Keratinocyte (primary cell): ENCODE results near the gene ARHGAP15. TPM values are rescaled to one million over a fixed set of nuclear protein-coding genes. Genes with fewer than 3 reads are reported as not detected.

Experiments
- DNase-seq: peaks from one replicate; pipeline ENCODE4 v3.0.0-alpha.2; 2011; ENCODE audit warnings: low read depth, missing footprints, low spot score
- FAIRE-seq: peaks from 2 replicates; lab custom pipeline; 2011; peaks lifted over from hg19 to GRCh38; lab: Jason Lieb, UNC
- H2AFZ ChIP-seq: 2 replicates; pipeline ENCODE4 v1.6.0; 2012; ENCODE audit warnings: low read length, control low read depth, inconsistent platforms; ENCODE audit not compliant: control insufficient read depth
- H3K27ac ChIP-seq: 2 replicates; pipeline ENCODE4 v1.5.1; 2011; ENCODE audit warnings: low read length; ENCODE audit not compliant: control insufficient read depth, insufficient read depth
- H3K27me3 ChIP-seq: 3 replicates; pipeline ENCODE4 v1.6.0; 2011; ENCODE audit warnings: low read length; ENCODE audit not compliant: control insufficient read depth, insufficient read depth; ENCODE audit errors: extremely low read depth
- H3K36me3 ChIP-seq, 2 experiments: 2 replicates in 1 of 2; 3 replicates in 1 of 2; pipeline ENCODE4 v1.5.1; 2011; ENCODE audit warnings: low read length in 2 of 2, mild to moderate bottlenecking in 1 of 2; ENCODE audit not compliant: control insufficient read depth in 2 of 2, insufficient read depth in 2 of 2; ENCODE audit errors: extremely low read depth in 1 of 2
- H3K4me1 ChIP-seq: 3 replicates; pipeline ENCODE4 v1.5.1; 2011; ENCODE audit warnings: low read length; ENCODE audit not compliant: control insufficient read depth, insufficient read depth; ENCODE audit errors: extremely low read depth
- H3K4me2 ChIP-seq: 3 replicates; pipeline ENCODE4 v1.6.0; 2011; ENCODE audit warnings: low read depth, low read length; ENCODE audit not compliant: control insufficient read depth, insufficient read depth; ENCODE audit errors: extremely low read depth
- H3K4me3 ChIP-seq, 3 experiments: fragments of 200-600 bp in 1 of 3; sonication (generic) in 1 of 3; 2 replicates in 2 of 3; 3 replicates in 1 of 3; pipeline ENCODE4 v1.5.1; 2011 to 2016; ENCODE audit warnings: low read length in 3 of 3, mild to moderate bottlenecking in 3 of 3, control low read depth in 2 of 3, inconsistent platforms in 1 of 3, low read depth in 1 of 3, mixed read lengths in 1 of 3, mixed run types in 1 of 3, moderate library complexity in 1 of 3; ENCODE audit not compliant: control insufficient read depth in 2 of 3, insufficient read depth in 2 of 3; ENCODE audit errors: extremely low read depth in 1 of 3
- H3K79me2 ChIP-seq: 2 replicates; pipeline ENCODE4 v1.6.0; 2012; ENCODE audit warnings: low read length; ENCODE audit not compliant: control insufficient read depth, insufficient read depth
- H3K9ac ChIP-seq: 3 replicates; pipeline ENCODE4 v1.6.0; 2011; ENCODE audit warnings: low read length; ENCODE audit not compliant: control insufficient read depth, insufficient read depth; ENCODE audit errors: extremely low read depth
- H3K9me1 ChIP-seq: 3 replicates; pipeline ENCODE4 v1.6.0; 2011; ENCODE audit warnings: low read length; ENCODE audit not compliant: control insufficient read depth, insufficient read depth; ENCODE audit errors: extremely low read depth
- H3K9me3 ChIP-seq: 2 replicates; pipeline ENCODE4 v1.5.1; 2012; ENCODE audit warnings: low read depth, low read length; ENCODE audit not compliant: control insufficient read depth
- H4K20me1 ChIP-seq: 3 replicates; pipeline ENCODE4 v1.6.0; 2011; ENCODE audit warnings: low read length; ENCODE audit not compliant: control insufficient read depth, insufficient read depth; ENCODE audit errors: extremely low read depth
- CTCF ChIP-seq, 3 experiments: IDR thresholded peaks in 1 of 3; conservative IDR thresholded peaks in 1 of 3; optimal IDR thresholded peaks in 1 of 3; 2 replicates in 2 of 3; 3 replicates in 1 of 3; pipeline versions ENCODE3 to v1.5.1; 2011; ENCODE audit warnings: low read length in 3 of 3, mild to moderate bottlenecking in 3 of 3, moderate library complexity in 2 of 3, control low read depth in 1 of 3, inconsistent platforms in 1 of 3; ENCODE audit not compliant: insufficient read depth in 2 of 3; ENCODE audit errors: extremely low read depth in 1 of 3
- EZH2 ChIP-seq: IDR thresholded peaks from one replicate; pipeline ENCODE4 v1.6.1; 2012; ENCODE audit warnings: inconsistent platforms, mild to moderate bottlenecking, low read length, moderate library complexity
- dilution Hi-C: fragments of 300-500 bp; cut with MboI; formaldehyde crosslinking; loops from one replicate; pipeline ENCODE4 v1.7.0; 2020; ENCODE audit warnings: low sequenced_read_pairs; ENCODE audit not compliant: extremely low pct_ligation_motif_present
- polyA plus RNA-seq, 5 experiments: library from polyadenylated mRNA; depleted of rRNA in 3 of 5; stranded (reverse) in 3 of 5; stranded (forward) in 1 of 5; unstranded in 1 of 5; fragments of >200 nt; gene quantifications; 1 replicate in 1 of 5; 2 replicates in 3 of 5; 3 replicates in 1 of 5; pipeline versions ENCODE4 v1.2.1 to v1.2.3, GENCODE V29; 2011 to 2012; ENCODE audit warnings: missing spikeins in 2 of 5, low read depth in 1 of 5, low replicate concordance in 1 of 5

Gene ARHGAP15
- polyA plus RNA-seq, 1 donor (not counting 4 experiments of a cell fraction or from before 2014, with no cell fraction given): not detected

GRCh38 chr2:143336719-143337210, 207.5 kb downstream of the ARHGAP15 start:
- Histone ChIP-seq H3K9me1 (no peaks in the 10 kb centered on the region), H3K9ac (no peak overlapping the region), H3K4me2 (no peak overlapping the region), H3K36me3 (no peaks in the 10 kb centered on the region), H4K20me1 (no peaks in the 10 kb centered on the region), H3K27ac (no peak overlapping the region), H3K4me1 (no peaks in the 10 kb centered on the region), H3K4me3 (no peak overlapping the region), H3K79me2 (no peaks in the 10 kb centered on the region), H3K9me3 (no peaks in the 10 kb centered on the region), H3K27me3 (no peaks in the 10 kb centered on the region), H2AFZ (no peak overlapping the region)
- FAIRE-seq: no peak
- no peak for TF ChIP-seq EZH2
- no peak for TF ChIP-seq CTCF (optimal IDR thresholded peaks at IDR 0.05 in 1 of 3, IDR thresholded peaks at IDR 0.05 in 1 of 3, conservative IDR thresholded peaks at IDR 0.05 in 1 of 3; ENCODE audit: extremely low read depth in 1 of 3, insufficient read depth in 2 of 3, low read length in 3 of 3)
- no peak for DNase-seq
- dilution Hi-C loops: no loop called here

- H3K4me3 ChIP-seq: no peak overlapping the region
- H3K9ac ChIP-seq: no peak overlapping the region
- H4K20me1 ChIP-seq: no peaks in the 10 kb centered on the region
- TF ChIP-seq EZH2 (no peak), CTCF (optimal IDR thresholded peaks at IDR 0.05 in 1 of 3, IDR thresholded peaks at IDR 0.05 in 1 of 3, conservative IDR thresholded peaks at IDR 0.05 in 1 of 3; ENCODE audit: extremely low read depth in 1 of 3, insufficient read depth in 2 of 3, low read length in 3 of 3) (no peak)
- H3K9me1 ChIP-seq: no peaks in the 10 kb centered on the region
- no peaks in the 10 kb centered on the region for H3K79me2 ChIP-seq
- H3K36me3 ChIP-seq: no peaks in the 10 kb centered on the region
- dilution Hi-C loops: no loop called here
- H3K4me2 ChIP-seq: no peak overlapping the region
- no peaks in the 10 kb centered on the region for H3K27me3 ChIP-seq
- H3K27ac ChIP-seq: no peak overlapping the region
- DNase-seq (no peak), FAIRE-seq (no peak)
- H3K9me3 ChIP-seq: no peaks in the 10 kb centered on the region
- H2AFZ ChIP-seq: no peak overlapping the region
- no peaks in the 10 kb centered on the region for H3K4me1 ChIP-seq
These were observed 212.3 kb downstream of the ARHGAP15 start for GRCh38 chr2:143341478-143341877.
